Measurements from ENCODE around the gene CREB3. TPM values are rescaled to one million over a fixed set of nuclear protein-coding genes. Genes with fewer than 3 reads are reported as not detected.

Gene CREB3
- polyA plus RNA-seq, 2 donors, result 10.5 to 13.6 TPM

- no peak overlapping the region for H3K4me3 ChIP-seq (ENCODE audit: low read depth in 1 of 2, low read length in 2 of 2)
- H3K4me1 ChIP-seq (ENCODE audit: control insufficient read depth in 2 of 2, insufficient read depth in 2 of 2, low read length in 1 of 2), result no peaks in the 10 kb centered on the region
- no peak overlapping the region for H3K27ac ChIP-seq (ENCODE audit: low read depth in 2 of 2, low read length in 1 of 2)
- no peaks in the 10 kb centered on the region for H3K27me3 ChIP-seq (ENCODE audit: control insufficient read depth in 1 of 2, insufficient read depth in 2 of 2, low read length in 2 of 2)
- 88 to 92% methylated on average over 3 of the region's 3 CpGs for WGBS, 2 donors
- no peaks in the 10 kb centered on the region for H3K36me3 ChIP-seq (ENCODE audit: control insufficient read depth in 2 of 2, insufficient read depth in 2 of 2, low read length in 1 of 2)
- no peaks in the 10 kb centered on the region for H3K9me3 ChIP-seq (ENCODE audit: control insufficient read depth in 2 of 2, insufficient read depth in 1 of 2, low read depth in 1 of 2, low read length in 1 of 2)
These were observed 46.0 kb downstream of the CREB3 start for GRCh38 chr9:35778496-35778895.

- no peak overlapping the region for H3K4me3 ChIP-seq (ENCODE audit: low read depth in 1 of 2, low read length in 2 of 2)
- H3K36me3 ChIP-seq (ENCODE audit: control insufficient read depth in 2 of 2, insufficient read depth in 2 of 2, low read length in 1 of 2), result no peaks in the 10 kb centered on the region
- no peak overlapping the region for H3K27ac ChIP-seq (ENCODE audit: low read depth in 2 of 2, low read length in 1 of 2)
- no peaks in the 10 kb centered on the region for H3K9me3 ChIP-seq (ENCODE audit: control insufficient read depth in 2 of 2, insufficient read depth in 1 of 2, low read depth in 1 of 2, low read length in 1 of 2)
- H3K27me3 ChIP-seq (ENCODE audit: control insufficient read depth in 1 of 2, insufficient read depth in 2 of 2, low read length in 2 of 2), result no peaks in the 10 kb centered on the region
- H3K4me1 ChIP-seq (ENCODE audit: control insufficient read depth in 2 of 2, insufficient read depth in 2 of 2, low read length in 1 of 2), result no peaks in the 10 kb centered on the region
- 82 to 89% methylated on average over 2 of the region's 2 CpGs for WGBS, 2 donors
These were observed 48.6 kb downstream of the CREB3 start for GRCh38 chr9:35781066-35781465.

GRCh38 chr9:35783418-35783817, 51.0 kb downstream of the CREB3 start:
- H3K27ac ChIP-seq (ENCODE audit: low read depth in 2 of 2, low read length in 1 of 2), result no peak overlapping the region
- no peaks in the 10 kb centered on the region for H3K4me1 ChIP-seq (ENCODE audit: control insufficient read depth in 2 of 2, insufficient read depth in 2 of 2, low read length in 1 of 2)
- H3K27me3 ChIP-seq (ENCODE audit: control insufficient read depth in 1 of 2, insufficient read depth in 2 of 2, low read length in 2 of 2), result no peaks in the 10 kb centered on the region
- H3K4me3 ChIP-seq (ENCODE audit: low read depth in 1 of 2, low read length in 2 of 2), result no peak overlapping the region
- no peaks in the 10 kb centered on the region for H3K36me3 ChIP-seq (ENCODE audit: control insufficient read depth in 2 of 2, insufficient read depth in 2 of 2, low read length in 1 of 2)
- no peaks in the 10 kb centered on the region for H3K9me3 ChIP-seq (ENCODE audit: control insufficient read depth in 2 of 2, insufficient read depth in 1 of 2, low read depth in 1 of 2, low read length in 1 of 2)

Other genes with a start within 250 kb of the CREB3 start
- gene RUSC2, start 242.6 kb upstream of the CREB3 start, polyA plus RNA-seq, result 10 to 100 TPM in 1 of 2 donors, 1 to 10 TPM in 1; 7.3 to 27.2 TPM
- gene TESK1, start 127.4 kb upstream of the CREB3 start, polyA plus RNA-seq, result 10 to 100 TPM; 15.3 to 22.7 TPM
- under 1 TPM; 0.26 to 0.29 TPM for gene CD72, start 114.3 kb upstream of the CREB3 start, polyA plus RNA-seq
- under 1 TPM; 0.75 to 0.88 TPM for gene SIT1, start 81.7 kb upstream of the CREB3 start, polyA plus RNA-seq
- 100 to 1,000 TPM in 1 of 2 donors, 1 to 10 TPM in 1; 3.3 to 333 TPM for gene RMRP, start 74.6 kb upstream of the CREB3 start, polyA plus RNA-seq
- gene CCDC107, start 74.4 kb upstream of the CREB3 start, polyA plus RNA-seq, result 10 to 100 TPM; 17.3 to 21.1 TPM
- gene ARHGEF39, start 67.5 kb upstream of the CREB3 start, polyA plus RNA-seq, result 1 to 10 TPM; 2.4 to 4.0 TPM
- under 1 TPM; 0.18 to 0.94 TPM for gene CA9, start 58.7 kb upstream of the CREB3 start, polyA plus RNA-seq
- 1,000 to 10,000 TPM; 1,007 to 1,288 TPM for gene TPM2, start 42.7 kb upstream of the CREB3 start, polyA plus RNA-seq
- gene TLN1, start 471 bp upstream of the CREB3 start, polyA plus RNA-seq, result 10 to 100 TPM; 53.2 to 89.5 TPM
- gene GBA2, start 16.6 kb downstream of the CREB3 start, polyA plus RNA-seq, result 10 to 100 TPM; 26.7 to 45.8 TPM
- 1 to 10 TPM; 5.3 to 6.3 TPM for gene RGP1, start 16.6 kb downstream of the CREB3 start, polyA plus RNA-seq
- gene MSMP, start 21.6 kb downstream of the CREB3 start, polyA plus RNA-seq, result under 1 TPM in 1 of 2 donors, not detected in 1; 0.06 TPM
- 1 to 10 TPM; 3.8 to 5.1 TPM for gene NPR2, start 58.9 kb downstream of the CREB3 start, polyA plus RNA-seq
- gene SPAG8, start 79.6 kb downstream of the CREB3 start, polyA plus RNA-seq, result under 1 TPM; 0.52 to 0.57 TPM
- gene HINT2, start 82.4 kb downstream of the CREB3 start, polyA plus RNA-seq, result 10 to 100 TPM; 43.1 to 45.0 TPM
- gene FAM221B, start 96.1 kb downstream of the CREB3 start, polyA plus RNA-seq, result not detected
- gene TMEM8B, start 96.6 kb downstream of the CREB3 start, polyA plus RNA-seq, result 1 to 10 TPM; 2.2 to 3.0 TPM
- gene OR13J1, start 137.7 kb downstream of the CREB3 start, polyA plus RNA-seq, result not detected
- under 1 TPM; 0.61 to 0.94 TPM for gene HRCT1, start 173.5 kb downstream of the CREB3 start, polyA plus RNA-seq
- under 1 TPM; 0.29 to 0.33 TPM for gene SPAAR, start 176.8 kb downstream of the CREB3 start, polyA plus RNA-seq
- gene OR2S2, start 225.5 kb downstream of the CREB3 start, polyA plus RNA-seq, result not detected